ENCODE results near the gene GSTA3.
"Not testable (repeated sequence)": the region's sequence is repeated elsewhere in the genome, so short reads cannot be mapped to it uniquely, and the experiment has no call there.

Gene GSTA3

DNA sequence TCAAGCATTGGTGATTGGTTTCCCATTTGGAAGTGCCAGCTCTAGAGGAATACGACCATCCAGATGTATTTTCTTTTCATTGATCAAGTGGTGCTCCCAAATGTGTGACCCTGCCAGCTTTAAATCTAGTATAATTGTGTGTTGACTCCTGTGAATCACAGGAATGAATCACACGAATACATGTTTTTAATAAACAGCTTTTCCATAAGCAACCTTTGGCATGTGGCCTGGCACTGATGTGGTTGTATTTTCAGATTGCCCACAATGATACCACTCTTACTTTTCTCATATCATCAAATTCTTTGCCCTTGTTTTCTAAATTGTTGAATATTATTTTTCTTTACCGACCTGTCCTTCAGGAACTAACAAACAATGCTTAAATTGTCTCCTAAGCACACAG, 367 bp downstream of the GSTA3 start:
- DNase-seq = no peak

DNA sequence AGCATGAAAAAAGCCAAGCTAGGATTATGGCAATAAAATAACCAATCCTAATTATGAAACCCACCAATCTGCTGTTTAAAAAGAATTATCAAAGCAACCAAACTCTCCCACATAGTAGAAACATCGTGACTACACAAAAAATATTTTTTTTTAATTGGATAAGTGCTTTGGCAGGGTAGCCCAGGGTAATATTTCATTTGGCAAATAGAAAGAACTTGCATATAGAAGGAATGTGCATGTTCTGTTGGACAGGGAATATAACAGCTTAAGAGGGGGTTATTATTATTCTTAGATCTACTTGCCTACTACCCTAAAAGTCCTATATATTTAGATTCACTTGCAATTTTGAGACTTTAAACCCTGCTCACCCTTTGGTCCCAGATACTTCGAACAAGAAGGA, 972 bp downstream of the GSTA3 start:
- no peak for DNase-seq

DNA sequence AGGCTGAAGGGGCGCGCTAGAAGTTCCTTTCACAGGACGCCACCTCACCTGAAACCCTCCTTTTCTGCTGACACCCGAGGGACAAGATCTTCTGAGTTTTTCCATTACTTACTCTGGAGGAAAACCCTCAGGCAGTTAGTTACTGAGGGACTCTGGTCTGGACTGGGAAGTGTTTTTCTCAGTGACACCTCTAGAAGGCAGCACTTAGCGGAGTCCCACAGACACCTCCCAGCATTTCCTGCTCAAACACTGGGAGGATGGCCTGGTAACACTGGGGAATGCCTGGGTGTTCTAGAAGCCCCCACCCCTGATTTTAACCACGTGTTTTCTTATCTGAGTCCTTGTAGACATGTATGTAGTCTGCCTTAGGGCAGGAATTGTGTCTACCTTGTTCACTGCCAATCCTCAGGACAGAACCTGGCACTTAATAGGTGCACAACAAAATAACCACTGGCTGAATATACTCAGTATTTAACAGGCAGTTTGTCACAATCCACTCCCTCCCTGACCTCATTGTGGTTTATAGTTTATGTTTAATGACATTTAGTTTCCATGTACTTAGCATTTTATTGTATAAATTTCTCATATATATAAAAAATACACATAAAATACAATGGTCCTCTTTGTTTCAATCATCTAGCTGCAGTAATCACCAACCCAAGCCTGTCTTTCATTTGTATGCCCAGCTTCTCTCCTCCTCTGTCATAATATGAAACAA, 4.8 kb downstream of the GSTA3 start:
- no peak for DNase-seq

DNA sequence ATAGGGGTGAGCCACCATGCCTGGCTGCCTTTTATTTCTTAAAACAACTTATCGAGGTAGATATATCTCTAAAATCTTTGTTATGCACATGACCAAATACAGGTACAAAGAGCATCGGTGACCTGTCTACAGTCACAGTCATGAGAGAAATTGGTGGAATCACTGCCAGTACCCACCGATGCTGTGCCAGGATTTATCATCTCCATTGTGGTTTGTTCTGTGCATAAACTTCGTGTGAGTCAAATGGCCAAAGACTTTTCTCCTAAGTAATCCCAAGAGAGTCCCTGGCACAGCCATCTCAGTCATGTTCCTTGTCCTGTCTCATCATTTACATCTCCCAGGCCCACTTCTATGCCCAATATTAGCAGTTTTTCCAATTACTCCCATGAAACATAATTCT, 9.0 kb downstream of the GSTA3 start:
- DNase-seq = no peak

DNA sequence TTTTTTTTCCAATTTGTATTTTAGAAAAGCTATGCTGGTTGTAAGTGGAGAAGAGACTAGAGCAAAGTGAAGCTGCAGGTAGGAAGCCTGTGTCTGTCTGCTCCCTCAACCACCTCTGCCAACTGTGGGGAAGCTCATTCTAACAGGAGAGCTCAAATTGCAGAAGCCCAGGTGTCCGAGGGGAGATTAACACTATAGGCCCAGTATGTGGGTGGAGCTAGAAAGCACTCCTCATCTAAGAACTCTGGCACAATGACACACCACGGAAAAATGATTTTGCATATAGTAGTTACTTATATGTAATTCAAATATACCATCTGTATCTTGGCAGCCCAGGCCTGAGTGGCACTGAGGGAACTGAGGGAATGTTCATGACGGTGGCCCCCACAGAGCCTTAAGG, 13.7 kb downstream of the GSTA3 start:
- DNase-seq = not testable (repeated sequence)

DNA sequence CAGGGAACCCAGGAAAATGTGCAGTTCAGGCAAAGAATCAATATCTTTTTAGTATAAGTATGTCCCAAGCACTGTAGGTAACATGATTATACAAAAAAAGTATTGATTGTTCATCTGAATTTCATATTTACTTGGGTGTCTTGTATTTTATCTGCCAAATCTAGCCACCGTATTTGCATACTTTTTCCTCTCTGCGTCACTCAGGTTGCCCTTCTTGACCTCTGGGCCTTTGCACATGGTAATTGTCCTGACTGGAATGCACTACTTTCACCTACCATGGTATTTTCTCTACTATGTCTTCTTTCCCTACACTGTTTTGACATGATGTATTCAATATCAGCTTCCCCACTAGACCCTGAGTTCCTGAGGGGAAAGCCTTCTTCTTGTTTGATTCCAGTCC, 15.2 kb downstream of the GSTA3 start:
- no peak for DNase-seq

DNA sequence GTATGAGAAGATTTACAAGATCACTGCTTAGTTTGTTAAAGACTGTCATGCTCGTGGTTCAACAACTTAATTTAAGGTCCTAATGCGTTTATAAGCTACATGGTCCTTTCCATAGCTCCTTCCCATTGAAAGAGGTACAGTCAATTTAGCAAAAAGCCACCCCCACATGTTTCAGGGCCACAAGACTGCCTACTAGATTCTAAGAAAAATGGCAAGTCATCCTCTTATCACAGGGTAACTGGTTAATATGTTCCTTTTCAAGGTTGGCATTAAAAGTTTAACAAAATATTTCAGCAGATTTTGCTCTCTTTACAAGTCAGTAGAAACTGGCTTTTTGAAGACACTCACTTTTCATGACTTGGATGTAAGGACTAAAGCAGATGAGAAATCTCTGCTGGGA, 15.7 kb downstream of the GSTA3 start:
- no peak for DNase-seq

DNA sequence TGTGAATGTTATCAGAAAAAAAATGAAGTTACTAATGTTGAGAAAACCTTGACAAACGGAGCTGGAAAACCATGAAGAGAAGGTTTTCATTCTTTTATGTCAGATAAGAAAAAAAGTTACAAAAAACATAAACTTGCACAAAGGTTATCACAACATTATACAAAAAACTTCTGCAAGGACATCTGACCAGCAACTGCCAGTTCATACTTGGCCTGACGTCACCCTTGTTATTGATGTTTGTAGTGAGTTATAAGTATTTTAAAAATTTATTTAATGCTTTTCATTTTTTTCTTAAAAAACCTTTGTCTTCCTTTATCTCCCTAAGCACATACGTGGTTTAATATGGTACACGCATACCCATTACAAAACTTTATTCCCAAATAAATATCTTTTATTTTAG, 16.3 kb downstream of the GSTA3 start:
- no peak for DNase-seq

DNA sequence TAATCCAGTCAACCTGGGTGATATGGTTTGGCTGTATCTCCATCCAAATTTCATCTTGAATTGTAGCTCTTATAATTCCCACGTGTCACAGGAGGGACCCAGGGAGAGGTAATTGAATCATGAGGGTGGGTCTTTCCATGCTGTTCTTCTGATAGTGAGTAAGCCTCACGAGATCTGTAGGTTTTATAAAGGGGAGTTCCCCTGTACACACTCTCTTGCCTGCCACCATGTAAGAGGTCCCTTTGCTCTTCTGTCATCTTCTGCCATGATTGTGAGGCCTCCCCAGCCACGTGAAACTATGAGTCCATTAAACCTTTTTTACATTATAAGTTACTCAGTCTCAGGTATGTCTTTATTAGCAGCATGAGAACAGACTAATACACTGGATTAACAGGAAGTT, 19.5 kb downstream of the GSTA3 start:
- DNase-seq = no peak

DNA sequence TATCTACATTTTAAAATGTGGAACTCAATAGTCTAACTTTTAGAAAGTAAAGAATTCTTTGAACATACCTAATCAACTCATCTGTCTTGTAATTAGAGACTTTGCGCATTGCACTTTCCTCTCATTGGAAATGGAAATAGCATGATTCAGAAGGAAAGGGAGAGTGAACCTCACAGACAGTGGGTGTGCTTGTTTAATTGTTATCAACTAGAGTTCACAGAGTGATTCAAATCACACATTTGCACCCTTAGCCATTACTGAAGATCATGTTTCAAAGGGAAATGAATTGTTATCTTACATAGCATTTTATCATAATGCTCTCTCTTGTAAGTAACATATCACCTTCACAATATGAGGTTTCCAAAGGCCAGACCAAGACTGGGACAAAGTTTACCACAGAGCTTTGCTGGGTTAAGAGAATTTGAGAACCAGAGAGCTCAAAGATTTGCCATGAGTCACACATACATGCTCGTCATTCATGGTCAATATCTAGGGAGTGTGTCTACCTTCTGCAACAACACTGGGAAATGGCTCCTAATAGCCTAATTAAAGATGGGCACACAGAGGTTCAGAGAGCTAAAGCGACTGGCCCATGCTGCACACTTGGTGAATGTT, 21.5 kb downstream of the GSTA3 start:
- DNase-seq = no peak

DNA sequence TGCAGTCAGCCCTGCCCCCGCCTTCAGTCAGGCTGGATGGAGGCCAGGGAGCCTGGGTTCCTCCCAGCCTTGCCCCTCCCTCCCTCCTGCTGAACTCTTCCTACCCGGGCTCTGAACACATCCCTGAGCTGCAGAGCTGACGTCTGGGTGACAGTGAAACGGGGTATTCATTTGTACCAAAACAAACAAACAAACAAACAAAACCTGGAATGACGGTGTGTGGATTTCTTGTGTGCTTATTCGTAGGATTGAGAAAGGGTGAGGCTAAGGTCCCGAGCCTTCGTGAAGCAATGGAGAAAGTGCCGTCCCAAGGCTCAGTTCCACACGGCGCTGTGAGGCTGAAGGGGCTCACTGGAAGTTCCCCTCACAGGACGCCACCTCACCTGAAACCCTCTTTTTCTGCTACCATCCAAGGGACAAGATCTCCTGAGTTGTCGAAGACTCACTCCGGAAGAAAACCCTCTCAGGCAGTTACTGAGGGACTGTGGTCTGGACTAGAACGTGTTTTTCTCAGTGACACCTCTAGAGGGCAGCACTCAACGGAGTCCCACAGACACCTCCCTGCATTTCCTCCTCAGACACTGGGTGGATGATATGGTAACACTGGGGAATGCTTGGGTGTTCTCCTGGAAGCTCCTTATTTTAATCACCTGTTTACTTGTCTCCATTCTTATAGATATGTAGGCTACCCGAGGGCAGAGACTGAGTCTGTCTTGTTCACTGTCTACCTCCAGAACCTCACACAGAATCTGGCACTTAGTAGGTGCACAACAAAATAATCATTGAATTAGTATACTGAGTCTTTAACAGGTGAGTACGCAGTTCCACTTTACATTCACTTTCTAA, 27.3 kb downstream of the GSTA3 start:
- peak; percentile 75 for DNase-seq

DNA sequence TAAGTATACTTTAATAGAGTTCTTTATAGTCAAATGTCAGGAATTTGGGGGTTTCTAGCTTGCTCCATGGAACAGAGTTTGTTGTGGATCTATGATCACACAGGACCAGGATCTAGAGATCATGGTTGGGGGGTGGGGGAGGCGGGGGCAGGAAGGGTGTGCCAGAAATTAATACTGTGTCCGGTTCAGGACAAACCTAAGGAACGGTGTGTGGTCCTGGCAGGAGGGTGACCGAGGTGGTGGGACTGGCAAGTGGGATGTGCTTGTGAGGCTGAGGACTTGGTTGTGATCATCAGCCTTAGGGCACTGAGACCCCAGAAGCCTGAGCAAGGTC, 27.9 kb downstream of the GSTA3 start:
- no peak for DNase-seq

DNA sequence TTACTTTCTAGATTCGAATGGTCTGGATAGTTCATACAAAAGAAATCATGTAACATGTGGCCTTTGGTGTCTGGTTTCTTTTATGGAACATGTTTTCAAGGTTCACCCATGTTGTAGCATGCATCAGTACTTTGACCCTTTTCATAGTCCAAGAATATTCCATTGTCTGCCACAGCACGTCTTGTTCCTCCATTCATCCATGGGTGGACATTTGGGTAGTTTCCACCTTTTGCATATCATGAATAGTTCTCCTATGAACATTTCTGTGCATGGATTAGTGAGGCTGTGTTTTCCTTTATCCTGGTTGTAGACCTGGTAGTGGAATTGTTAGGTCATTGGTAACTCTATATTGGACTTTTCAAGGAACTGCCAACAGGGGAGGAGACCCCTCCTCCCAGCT, 31.7 kb downstream of the GSTA3 start:
- peak; percentile 40 for DNase-seq

DNA sequence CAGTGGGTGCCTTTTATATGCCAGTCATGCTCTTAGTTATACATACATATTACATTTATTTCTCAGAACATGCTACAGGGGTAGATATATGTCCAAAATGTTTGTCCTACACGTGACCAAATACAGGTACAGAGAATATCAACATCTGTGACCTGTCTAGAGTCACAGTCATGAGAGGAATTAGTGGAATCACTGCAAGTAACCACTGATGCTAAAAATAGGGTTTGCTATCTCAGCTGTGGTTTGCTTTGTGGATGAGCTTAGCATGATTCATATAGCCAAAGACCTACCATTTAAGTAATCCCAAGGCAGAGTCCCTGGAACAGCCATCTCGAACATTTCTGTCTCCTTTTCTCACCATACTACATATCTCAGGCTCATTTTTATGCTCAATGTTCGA, 32.3 kb downstream of the GSTA3 start:
- DNase-seq = peak; percentile 92

DNA sequence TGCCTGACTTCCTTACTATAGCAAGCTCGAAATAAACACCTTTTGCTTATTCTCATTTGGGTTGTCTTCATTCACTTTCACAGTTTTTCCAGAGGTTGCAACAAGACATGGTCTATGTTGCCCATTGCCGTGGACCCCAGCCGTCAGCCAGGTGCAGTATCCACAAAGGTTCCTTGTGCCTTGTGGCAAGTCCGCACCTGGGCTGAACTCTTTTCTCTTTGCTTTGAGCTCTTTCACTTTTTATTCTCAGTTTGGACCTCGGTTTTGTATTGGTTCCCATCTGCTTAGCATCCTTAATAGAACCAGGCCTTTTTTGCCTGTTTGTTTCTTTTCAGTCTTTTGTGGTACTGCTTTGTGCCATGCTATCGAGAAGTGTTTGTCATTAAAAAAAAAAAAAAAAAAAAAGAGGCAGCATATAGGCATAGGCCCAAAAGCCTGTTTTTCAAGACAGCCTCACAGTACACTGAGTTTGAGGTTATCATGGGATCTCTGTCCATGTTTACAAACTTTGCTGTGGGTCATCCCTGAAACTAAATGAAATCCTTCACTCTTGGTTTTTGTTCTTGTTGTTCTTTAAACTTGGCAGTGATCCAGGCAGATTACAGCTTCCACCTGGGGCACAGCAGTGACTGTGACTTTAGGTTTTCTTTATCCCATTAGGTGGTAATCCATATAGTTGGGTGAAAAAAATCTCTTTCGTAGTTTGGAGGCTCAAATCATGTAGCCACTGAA, 33.3 kb downstream of the GSTA3 start:
- DNase-seq = no peak

DNA sequence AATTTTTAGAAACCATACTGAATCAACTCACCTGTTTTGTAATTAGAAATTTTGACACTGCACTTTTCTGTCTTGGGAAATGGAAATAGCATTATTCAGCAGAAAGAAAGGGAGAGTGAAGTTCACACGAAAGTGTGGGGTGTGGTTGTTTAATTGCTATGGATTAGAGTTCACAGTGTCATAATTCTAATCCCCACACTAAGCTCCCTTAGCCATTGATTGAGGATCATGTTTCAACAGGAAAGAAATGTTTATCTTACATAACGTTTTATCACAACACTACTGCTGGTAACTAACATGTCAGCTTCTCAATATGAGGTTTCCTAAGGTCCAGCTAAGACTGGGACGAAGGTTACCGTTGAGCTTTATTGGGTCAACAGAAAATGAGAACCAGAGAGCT, 37.5 kb downstream of the GSTA3 start:
- no peak for DNase-seq

DNA sequence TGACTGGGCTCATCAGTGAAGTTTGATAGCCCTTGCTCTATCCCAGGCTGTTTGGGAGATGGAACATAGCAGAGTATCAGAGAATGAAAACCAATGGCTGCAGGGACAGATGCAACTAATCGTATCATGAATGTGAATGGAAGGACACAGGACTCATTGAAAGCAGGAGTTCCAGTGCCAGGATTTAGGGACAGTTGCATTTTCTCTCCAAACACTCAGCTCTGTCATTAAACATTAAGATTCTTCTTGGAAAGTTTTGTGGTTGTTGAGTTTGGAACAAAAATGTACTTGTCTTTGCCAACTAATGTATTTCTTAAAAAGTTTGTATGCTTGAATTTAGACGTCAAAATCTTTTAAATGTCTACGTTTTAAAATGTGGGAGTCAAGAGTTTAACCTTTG, 37.9 kb downstream of the GSTA3 start:
- no peak for DNase-seq

DNA sequence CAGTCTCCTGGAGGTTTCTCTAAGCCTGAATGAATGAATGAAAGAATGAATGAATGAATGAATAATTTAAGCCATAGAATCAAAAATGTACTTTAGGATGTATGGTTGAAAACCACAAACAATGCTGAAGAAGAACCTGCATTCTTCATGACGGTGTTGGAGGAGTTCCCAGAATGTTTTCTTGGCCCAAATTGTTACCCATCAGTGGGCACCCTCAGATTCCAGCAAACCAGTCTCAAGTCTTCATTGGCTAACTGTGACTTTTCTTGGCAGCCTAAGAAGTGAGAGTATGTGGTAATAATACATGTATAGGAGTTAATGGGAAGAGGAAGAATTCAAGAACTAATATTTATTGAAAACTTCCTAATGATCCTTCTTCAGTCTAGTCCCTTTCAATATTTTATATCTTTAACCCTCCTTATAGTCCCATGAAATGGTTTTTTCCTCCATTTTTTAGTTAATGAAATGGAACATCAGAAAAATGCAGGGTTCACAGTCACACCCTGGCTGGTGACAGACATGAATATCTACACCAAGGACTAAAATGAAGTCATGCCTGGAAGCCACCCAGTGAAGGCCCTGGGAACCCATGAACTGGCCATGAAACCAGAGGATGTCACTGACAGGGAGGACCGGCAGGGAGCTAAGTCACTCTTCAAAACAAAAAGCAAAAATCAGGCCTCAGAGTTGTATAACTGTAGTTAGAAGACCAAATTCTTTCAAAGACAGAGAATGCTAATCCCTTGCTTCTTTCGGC, 39.0 kb downstream of the GSTA3 start:
- DNase-seq = peak; percentile 58

DNA sequence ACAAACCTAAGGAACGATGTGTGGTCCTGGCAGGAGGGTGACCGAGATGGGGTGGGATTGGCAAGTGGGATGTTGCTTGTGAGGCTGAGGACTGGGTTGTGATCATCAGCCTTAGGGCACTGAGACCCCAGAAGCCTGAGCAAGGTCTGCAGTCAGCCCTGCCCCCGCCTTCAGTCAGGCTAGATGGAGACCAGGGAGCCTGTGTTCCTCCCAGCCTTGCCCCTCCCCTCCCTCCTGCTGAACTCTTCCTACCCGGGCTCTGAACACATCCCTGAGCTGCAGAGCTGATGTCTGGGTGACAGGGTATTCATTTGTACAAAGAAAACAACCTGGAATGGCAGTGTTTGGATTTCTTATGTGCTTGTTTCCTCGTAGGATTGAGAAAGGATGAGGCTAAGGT, 40.6 kb downstream of the GSTA3 start:
- DNase-seq = not testable (repeated sequence)

DNA sequence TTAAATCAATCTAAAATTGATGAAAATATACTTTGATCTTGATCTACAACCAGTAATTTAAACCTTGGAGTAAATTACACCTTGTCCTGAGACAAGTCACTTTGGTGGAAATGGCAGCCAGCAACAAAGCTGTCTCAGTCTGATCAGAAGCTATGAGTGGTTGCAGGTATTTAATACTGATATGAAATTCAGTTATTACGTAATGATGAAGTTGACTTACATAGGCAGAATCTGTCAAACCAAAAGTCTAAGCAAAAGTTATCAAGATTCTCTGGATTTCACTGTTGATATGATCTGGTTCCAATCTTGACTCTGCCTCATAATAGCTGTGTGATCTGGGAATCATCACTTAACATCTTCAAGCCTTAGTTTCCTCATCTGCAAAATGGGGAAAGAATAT, 41.3 kb downstream of the GSTA3 start:
- DNase-seq = no peak

DNA sequence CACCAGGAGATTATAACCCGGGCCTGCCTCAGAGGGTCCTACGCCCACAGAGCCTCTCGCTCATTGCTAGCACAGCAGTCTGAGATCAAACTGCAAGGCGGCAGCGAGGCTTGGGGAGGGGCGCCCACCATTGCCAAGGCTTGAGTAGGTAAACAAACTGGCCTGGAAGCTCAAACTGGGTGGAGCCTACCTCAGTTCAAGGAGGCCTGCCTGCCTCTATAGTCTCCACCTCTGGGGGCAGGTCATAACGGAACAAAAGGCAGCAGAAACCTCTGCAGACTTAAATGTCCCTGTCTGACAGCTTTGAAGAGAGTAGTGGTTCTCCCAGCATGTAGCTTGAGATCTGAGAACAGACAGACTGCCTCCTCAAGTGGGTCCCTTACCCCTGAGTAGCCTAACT, 48.3 kb downstream of the GSTA3 start:
- DNase-seq = not testable (repeated sequence)

DNA sequence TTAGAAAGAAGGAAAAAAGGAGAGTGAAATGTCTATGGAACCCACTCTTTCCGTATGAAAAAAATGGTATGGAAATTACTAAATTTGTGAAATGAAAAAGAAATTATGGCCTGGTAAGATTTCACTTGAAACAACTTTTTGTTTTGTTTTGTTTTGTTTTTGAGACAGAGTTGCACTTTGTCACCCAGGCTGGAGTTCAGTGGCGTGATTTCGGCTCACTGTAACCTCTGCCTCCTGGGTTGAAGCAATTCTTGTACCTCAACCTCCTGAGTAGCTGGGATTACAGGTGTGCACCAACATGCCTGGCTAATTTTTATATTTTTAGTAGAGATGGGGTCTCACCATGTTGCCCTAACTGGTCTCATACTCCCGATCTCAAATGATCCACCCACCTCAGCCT, 51.1 kb downstream of the GSTA3 start:
- no peak for DNase-seq

DNA sequence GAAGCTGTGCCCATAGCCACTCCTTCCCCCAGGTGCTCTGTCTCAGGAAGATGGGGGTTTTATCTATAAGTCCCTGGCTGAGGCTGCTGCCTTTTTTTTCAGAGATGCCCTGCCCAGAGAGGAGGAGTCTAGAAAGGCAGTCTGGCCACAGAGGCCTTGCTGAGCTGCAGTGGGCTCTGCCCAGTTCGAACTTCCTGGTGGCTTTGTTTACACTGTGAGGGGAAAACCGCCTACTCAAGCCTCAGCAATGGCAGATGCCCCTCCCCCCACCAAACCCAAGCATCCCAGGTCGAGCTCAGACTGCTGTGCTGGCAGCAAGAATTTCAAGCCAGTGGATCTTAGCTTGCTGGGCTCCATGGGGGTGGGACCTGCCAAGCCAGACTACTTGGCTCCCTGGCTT, 53.4 kb downstream of the GSTA3 start:
- DNase-seq = not testable (repeated sequence)
